GM20000 (cell line): ENCODE measurements around the gene NCAM1.

ENCODE experiments used
- DNase-seq: peaks from one replicate; pipeline ENCODE4 v3.0.0; 2012; ENCODE audit warnings: low spot score
- TF ChIP-seq, protein P1 (sequence below): IDR thresholded peaks from 2 replicates; pipeline ENCODE4 v1.5.1; 2012; ENCODE audit warnings: mild to moderate bottlenecking, control low read depth; ENCODE audit errors: extremely low read depth, missing control alignments

Gene NCAM1

DNA sequence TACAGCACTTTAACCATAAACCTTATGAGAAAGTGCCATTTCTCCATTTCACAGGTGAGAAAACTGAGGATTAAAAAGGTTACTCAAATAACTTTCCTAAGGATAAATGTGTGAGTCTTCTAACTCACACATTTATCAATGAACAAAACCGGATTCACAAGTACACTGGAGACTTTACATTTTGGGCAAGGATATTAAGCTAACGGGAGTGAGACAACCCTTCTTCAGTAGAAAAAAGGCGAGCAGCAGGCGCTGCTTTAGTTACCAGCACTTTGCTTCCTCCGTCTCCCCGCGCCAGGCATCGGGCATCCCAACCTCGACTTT lies 352.8 kb downstream of the NCAM1 start:
- TF ChIP-seq, protein P1, sequence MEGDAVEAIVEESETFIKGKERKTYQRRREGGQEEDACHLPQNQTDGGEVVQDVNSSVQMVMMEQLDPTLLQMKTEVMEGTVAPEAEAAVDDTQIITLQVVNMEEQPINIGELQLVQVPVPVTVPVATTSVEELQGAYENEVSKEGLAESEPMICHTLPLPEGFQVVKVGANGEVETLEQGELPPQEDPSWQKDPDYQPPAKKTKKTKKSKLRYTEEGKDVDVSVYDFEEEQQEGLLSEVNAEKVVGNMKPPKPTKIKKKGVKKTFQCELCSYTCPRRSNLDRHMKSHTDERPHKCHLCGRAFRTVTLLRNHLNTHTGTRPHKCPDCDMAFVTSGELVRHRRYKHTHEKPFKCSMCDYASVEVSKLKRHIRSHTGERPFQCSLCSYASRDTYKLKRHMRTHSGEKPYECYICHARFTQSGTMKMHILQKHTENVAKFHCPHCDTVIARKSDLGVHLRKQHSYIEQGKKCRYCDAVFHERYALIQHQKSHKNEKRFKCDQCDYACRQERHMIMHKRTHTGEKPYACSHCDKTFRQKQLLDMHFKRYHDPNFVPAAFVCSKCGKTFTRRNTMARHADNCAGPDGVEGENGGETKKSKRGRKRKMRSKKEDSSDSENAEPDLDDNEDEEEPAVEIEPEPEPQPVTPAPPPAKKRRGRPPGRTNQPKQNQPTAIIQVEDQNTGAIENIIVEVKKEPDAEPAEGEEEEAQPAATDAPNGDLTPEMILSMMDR, result no peak
- no peak for DNase-seq

DNA sequence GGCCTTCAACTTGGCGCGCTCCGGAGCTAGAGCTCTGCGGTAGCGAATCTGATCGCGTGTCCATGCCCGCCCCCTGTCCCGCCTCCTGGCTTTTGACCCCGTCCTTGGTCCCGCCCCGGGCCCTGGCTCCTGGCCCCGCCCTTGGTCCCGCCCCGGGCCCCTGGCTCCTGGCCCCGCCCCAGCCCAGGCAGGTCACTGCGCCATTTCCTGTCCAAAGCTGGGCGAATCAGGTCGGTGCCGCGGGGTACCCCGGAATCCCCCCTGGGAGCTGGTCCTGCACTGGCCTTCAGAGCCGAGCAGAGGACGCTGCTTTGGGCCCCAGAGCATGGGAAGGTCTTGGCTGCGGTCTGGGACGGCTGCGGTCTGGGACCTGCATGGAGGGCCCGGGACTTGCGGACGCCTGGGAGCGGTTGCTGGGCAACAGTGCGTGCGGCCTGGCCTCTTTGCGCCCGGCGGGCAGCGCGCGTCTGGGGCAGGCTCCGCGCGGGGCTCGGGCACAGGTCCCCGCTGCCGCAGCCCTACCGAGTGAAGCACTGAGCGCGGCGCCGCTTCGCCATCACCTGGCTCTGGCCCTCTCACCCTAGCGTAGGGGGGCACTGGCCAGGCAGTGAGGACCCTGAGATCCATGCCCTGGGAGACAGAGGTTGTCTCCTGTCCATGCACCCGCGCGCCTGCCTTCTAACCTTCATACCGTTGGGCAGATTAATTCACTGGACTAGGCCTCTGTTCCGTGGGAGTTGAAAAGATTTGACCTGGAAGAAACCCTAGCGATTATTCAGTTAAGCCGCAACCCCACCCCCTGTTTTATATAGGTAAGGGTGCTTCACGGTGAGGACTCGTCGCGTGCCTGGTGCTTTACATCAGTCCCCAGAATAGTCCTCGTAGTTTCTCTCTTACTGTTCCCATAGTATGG lies 353.4 kb downstream of the NCAM1 start, which contains the start of gene TTC12:
TTC12 (plus strand) TSS at position 195 of the 913 bp plus-strand sequence. CDS start 1,675 bp downstream, outside the sequence.
- peak; percentile 95 for DNase-seq
- TF ChIP-seq, protein P1, result no peak

- TF ChIP-seq, protein P1, result no peak
- no peak for DNase-seq
Measured at GRCh38 chr11:113315811-113316210, 354.6 kb downstream of the NCAM1 start.

DNA sequence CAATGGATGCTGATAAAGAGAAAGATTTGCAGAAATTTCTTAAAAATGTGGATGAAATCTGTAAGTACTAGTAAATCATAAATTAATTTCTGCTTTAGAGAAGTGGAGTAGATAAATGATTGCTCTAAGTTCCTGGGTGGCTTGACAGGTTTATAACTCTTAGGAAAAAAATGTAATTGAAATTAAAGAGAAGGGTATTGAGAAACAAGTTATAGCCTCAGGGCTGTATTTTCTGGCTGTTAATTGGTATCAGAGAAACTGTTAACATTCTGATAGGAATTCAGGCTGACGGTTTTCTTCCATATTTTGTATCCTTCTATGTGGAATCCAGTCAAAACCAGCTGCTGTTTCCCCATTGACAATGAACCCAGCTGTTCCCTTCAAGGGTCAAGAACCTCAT lies 355.0 kb downstream of the NCAM1 start:
- no peak for DNase-seq
- TF ChIP-seq, protein P1, result no peak

DNA sequence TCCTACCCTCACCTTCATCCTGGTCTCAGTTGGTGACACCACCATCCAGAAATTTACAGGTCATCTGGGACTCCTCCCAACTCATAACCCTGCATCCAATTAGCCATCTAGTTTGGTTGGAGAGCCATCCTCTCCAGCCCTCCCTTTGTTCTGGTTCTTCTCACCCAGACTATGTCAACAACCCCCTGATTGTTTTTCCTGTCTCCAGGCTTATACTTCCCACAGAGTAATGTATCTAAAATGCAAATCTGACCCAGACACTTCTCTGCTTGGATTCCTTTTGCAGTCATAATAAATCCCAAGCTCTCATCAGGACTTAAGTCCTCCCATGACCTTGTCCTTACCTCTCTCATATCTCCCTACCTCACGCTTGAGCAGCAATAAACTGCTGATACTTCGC lies 356.1 kb downstream of the NCAM1 start:
- no peak for DNase-seq
- TF ChIP-seq, protein P1, result no peak

DNA sequence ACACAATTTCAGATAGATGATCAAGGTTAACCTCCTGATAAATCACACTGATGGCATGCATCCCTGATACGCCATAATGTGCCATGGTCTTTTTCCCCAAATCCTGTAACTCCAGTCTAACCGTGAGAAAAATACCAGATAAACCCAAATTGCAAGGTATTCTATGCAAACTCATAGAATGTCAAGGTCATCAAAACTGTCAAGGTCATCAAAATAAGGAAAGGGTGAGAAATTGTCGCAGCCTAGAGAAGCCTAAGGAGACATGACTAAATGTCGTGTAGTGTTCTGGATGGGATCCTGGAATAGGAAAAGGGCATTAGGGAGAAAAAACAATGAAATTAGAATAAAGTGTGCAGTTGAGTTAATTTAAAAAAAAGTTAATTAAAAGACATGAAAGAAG lies 357.9 kb downstream of the NCAM1 start:
- DNase-seq, result no peak
- TF ChIP-seq, protein P1, result no peak

- DNase-seq, result no peak
- TF ChIP-seq, protein P1, result no peak
Measured at GRCh38 chr11:113322158-113322557, 360.9 kb downstream of the NCAM1 start.
